PC-3 (cell line): ENCODE results near the gene VCP.

Experiments used
- EZH2 ChIP-seq: fragments of 300-600 bp; sonication (generic); IDR thresholded peaks from one replicate; pipeline ENCODE4 v1.6.1; 2017; ENCODE audit warnings: antibody characterized with exemption, mild to moderate bottlenecking, low read length; ENCODE audit not compliant: unreplicated experiment
- EZH2phosphoT487 ChIP-seq: fragments of 300-600 bp; sonication (generic); IDR thresholded peaks from 2 replicates; pipeline ENCODE4 v1.6.1; 2018; ENCODE audit warnings: mild to moderate bottlenecking, antibody characterized with exemption, low read length, borderline replicate concordance
- TF ChIP-seq, protein P1 (sequence below): fragments of 300-600 bp; sonication (generic); conservative IDR thresholded peaks from 2 replicates; pipeline ENCODE4 v1.5.1; 2017; ENCODE audit warnings: antibody characterized with exemption, low read depth, mild to moderate bottlenecking, low read length

DNA sequence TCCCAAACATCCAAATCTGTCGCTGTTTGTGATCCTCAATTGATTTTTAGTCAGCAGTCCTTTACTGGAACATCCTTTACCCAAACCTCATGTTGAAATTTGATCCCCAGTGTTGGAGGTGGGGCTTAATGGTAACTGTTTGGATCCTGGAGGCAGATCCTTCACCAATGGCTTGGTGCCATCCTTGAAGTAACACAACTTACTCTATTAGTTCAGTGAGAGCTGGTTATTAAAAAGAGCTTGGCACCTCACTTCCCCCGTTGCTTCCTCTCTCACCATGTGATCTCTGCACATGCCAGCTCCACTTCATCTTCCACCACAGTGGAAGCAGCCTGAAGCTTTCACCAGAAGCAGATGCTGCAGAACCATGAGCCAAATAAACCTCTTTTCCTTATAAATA lies 42.6 kb downstream of the VCP start:
- TF ChIP-seq, protein P1, sequence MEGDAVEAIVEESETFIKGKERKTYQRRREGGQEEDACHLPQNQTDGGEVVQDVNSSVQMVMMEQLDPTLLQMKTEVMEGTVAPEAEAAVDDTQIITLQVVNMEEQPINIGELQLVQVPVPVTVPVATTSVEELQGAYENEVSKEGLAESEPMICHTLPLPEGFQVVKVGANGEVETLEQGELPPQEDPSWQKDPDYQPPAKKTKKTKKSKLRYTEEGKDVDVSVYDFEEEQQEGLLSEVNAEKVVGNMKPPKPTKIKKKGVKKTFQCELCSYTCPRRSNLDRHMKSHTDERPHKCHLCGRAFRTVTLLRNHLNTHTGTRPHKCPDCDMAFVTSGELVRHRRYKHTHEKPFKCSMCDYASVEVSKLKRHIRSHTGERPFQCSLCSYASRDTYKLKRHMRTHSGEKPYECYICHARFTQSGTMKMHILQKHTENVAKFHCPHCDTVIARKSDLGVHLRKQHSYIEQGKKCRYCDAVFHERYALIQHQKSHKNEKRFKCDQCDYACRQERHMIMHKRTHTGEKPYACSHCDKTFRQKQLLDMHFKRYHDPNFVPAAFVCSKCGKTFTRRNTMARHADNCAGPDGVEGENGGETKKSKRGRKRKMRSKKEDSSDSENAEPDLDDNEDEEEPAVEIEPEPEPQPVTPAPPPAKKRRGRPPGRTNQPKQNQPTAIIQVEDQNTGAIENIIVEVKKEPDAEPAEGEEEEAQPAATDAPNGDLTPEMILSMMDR = no peak
- TF ChIP-seq EZH2 = no peak
- TF ChIP-seq EZH2phosphoT487 = no peak
